Astrocyte (in vitro differentiated cells and primary cell): ENCODE measurements around the gene PROSER3. TPM values are rescaled to one million over a fixed set of nuclear protein-coding genes. Genes with fewer than 3 reads are reported as not detected.

Experiments
- DNase-seq: peaks from one replicate; pipeline ENCODE4 v3.0.0-alpha.2; 2010; ENCODE audit warnings: low read depth
- FAIRE-seq: peaks from 2 replicates; lab custom pipeline; 2011; peaks lifted over from hg19 to GRCh38; lab: Jason Lieb, UNC
- H2AFZ ChIP-seq: 2 replicates; pipeline ENCODE4 v1.6.0; 2012; ENCODE audit warnings: low read depth, low read length, inconsistent platforms
- H3K27ac ChIP-seq: 2 replicates; pipeline ENCODE4 v1.5.1; 2011; ENCODE audit warnings: low read depth, low read length, inconsistent platforms
- H3K27me3 ChIP-seq: 2 replicates; pipeline ENCODE4 v1.6.0; 2011; ENCODE audit warnings: low read length, inconsistent platforms; ENCODE audit not compliant: insufficient read depth
- H3K36me3 ChIP-seq: 2 replicates; pipeline ENCODE4 v1.5.1; 2011; ENCODE audit warnings: low read length, inconsistent platforms; ENCODE audit not compliant: insufficient read depth
- H3K4me1 ChIP-seq: 2 replicates; pipeline ENCODE4 v1.5.1; 2011; ENCODE audit warnings: low read length, inconsistent platforms; ENCODE audit not compliant: insufficient read depth
- H3K4me2 ChIP-seq: 2 replicates; pipeline ENCODE4 v1.6.0; 2012; ENCODE audit warnings: low read length, inconsistent platforms
- H3K4me3 ChIP-seq: 2 replicates; pipeline ENCODE4 v1.5.1; 2011; ENCODE audit warnings: low read depth, mild to moderate bottlenecking, low read length, inconsistent platforms; ENCODE audit not compliant: insufficient read depth
- H3K79me2 ChIP-seq: 2 replicates; pipeline ENCODE4 v1.6.0; 2012; ENCODE audit warnings: mild to moderate bottlenecking, low read length, inconsistent platforms; ENCODE audit not compliant: insufficient read depth
- H3K9ac ChIP-seq: 2 replicates; pipeline ENCODE4 v1.6.0; 2012; ENCODE audit warnings: mild to moderate bottlenecking, low read length, inconsistent platforms
- H3K9me3 ChIP-seq: 2 replicates; pipeline ENCODE4 v1.5.1; 2012; ENCODE audit warnings: low read depth, mild to moderate bottlenecking, low read length, inconsistent platforms; ENCODE audit not compliant: insufficient read depth
- H4K20me1 ChIP-seq: 2 replicates; pipeline ENCODE4 v1.6.0; 2012; ENCODE audit warnings: low read length, inconsistent platforms; ENCODE audit not compliant: insufficient read depth
- H3K27ac Mint-ChIP-seq: one replicate; pipeline ENCODE4 v1.8.0; 2021; ENCODE audit warnings: mild to moderate bottlenecking, mixed read lengths; ENCODE audit not compliant: unreplicated experiment
- H3K27me3 Mint-ChIP-seq: one replicate; pipeline ENCODE4 v1.8.0; 2021; ENCODE audit warnings: low read depth, mixed read lengths; ENCODE audit not compliant: unreplicated experiment
- H3K36me3 Mint-ChIP-seq: one replicate; pipeline ENCODE4 v1.8.0; 2021; ENCODE audit warnings: low read depth, mixed read lengths; ENCODE audit not compliant: unreplicated experiment
- H3K4me1 Mint-ChIP-seq: one replicate; pipeline ENCODE4 v1.8.0; 2021; ENCODE audit warnings: low read depth, mixed read lengths; ENCODE audit not compliant: unreplicated experiment
- H3K4me3 Mint-ChIP-seq: one replicate; pipeline ENCODE4 v1.8.0; 2021; ENCODE audit warnings: mild to moderate bottlenecking, moderate library complexity, mixed read lengths; ENCODE audit not compliant: unreplicated experiment
- H3K9me3 Mint-ChIP-seq: one replicate; pipeline ENCODE4 v1.8.0; 2021; ENCODE audit warnings: mild to moderate bottlenecking, mixed read lengths; ENCODE audit not compliant: unreplicated experiment
- EZH2 ChIP-seq: IDR thresholded peaks from 2 replicates; pipeline ENCODE4 v1.6.1; 2012; ENCODE audit warnings: mild to moderate bottlenecking, low read length, inconsistent platforms; ENCODE audit not compliant: insufficient read depth
- total RNA-seq: library from RNA; stranded (reverse); gene quantifications from 2 replicates; pipeline ENCODE4 v1.2.1, GENCODE V29; 2021
- TF ChIP-seq, protein P1 (sequence below): IDR thresholded peaks from 2 replicates; pipeline ENCODE4 v1.5.1; 2011; ENCODE audit warnings: low read depth, mild to moderate bottlenecking, inconsistent platforms, low read length, moderate library complexity; ENCODE audit not compliant: insufficient read depth

The PROSER3 gene
- total RNA-seq, 1 donor from 2014 or later, result 35.6 TPM

GRCh38 chr19:35746531-35746930 lies 11.4 kb upstream of the PROSER3 start:
- no peak for FAIRE-seq
- H3K9me3 Mint-ChIP-seq, result no peaks in the 10 kb centered on the region

DNA sequence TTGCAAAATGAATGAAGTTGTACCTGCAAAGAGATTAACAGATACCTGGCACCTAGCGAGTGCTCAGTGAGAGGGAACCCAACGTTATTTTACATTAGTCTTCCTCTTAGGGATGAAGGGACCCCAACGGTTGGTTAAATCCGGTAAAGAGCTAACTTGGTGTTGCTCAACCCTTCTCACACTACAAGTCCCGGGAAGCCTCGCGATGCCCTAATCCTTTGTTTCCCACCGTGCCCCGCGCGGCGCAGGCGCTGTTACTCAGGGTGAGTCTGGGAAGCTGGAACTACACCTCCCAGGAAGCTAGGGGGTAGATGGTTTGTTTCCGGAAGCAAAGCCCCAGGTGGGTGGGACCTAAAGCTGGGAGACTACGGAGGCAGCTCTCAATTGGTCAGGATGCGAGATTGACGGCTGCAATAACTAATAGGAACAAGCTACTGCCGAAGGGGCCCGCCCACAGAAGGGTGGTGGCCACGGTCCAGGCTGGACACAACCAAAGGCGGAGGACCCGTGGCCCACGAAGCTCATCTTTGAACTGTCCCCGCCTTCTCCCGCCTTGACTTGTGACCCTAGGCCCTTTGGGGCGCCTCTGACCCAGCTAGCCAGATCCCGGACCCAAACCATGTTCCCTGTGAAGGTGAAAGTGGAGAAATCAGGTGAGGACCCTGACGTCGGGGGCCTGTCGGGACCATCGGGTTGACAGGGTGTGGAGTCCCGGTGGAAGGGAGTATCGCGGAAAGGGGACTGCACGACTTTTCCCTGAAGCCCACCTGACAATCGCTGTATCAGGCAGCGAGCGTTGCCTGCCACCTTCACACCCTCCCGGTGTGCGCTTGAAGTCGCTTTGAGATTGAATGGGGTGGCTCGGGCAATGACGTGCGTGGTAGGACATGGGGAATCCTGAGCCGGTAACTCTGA lies 9.6 kb upstream of the PROSER3 start, which contains the start of gene LIN37:
LIN37 (plus strand) TSS at position 471 of the 915 bp plus-strand sequence; CDS start at position 620, 149 bp downstream.
- peaks cover 9% of the 10 kb centered on the region for H3K4me1 ChIP-seq
- DNase-seq (peak; percentile 97), FAIRE-seq (peak; percentile 56)
- H3K4me2 ChIP-seq, result peak within 1 kb of the TSS; percentile 87
- H2AFZ ChIP-seq, result peak within 1 kb of the TSS; percentile 80
- H3K4me1 Mint-ChIP-seq, result peaks cover 22% of the 10 kb centered on the region
- H3K4me3 ChIP-seq, result peak within 1 kb of the TSS; percentile 92
- no peaks in the 10 kb centered on the region for H3K9me3 ChIP-seq
- H3K36me3 Mint-ChIP-seq, result peaks cover 8% of the 10 kb centered on the region
- peaks cover 9% of the 10 kb centered on the region for H4K20me1 ChIP-seq
- H3K27ac ChIP-seq, result peak within 1 kb of the TSS; percentile 69
- peak within 1 kb of the TSS; percentile 99 for H3K4me3 Mint-ChIP-seq
- H3K27me3 ChIP-seq, result no peaks in the 10 kb centered on the region
- peak within 1 kb of the TSS; percentile 95 for H3K9ac ChIP-seq
- H3K9me3 Mint-ChIP-seq, result no peaks in the 10 kb centered on the region
- H3K36me3 ChIP-seq, result peaks cover 5% of the 10 kb centered on the region
- peak within 1 kb of the TSS; percentile 94 for H3K27ac Mint-ChIP-seq
- TF ChIP-seq EZH2, result no peak
- TF ChIP-seq, protein P1, sequence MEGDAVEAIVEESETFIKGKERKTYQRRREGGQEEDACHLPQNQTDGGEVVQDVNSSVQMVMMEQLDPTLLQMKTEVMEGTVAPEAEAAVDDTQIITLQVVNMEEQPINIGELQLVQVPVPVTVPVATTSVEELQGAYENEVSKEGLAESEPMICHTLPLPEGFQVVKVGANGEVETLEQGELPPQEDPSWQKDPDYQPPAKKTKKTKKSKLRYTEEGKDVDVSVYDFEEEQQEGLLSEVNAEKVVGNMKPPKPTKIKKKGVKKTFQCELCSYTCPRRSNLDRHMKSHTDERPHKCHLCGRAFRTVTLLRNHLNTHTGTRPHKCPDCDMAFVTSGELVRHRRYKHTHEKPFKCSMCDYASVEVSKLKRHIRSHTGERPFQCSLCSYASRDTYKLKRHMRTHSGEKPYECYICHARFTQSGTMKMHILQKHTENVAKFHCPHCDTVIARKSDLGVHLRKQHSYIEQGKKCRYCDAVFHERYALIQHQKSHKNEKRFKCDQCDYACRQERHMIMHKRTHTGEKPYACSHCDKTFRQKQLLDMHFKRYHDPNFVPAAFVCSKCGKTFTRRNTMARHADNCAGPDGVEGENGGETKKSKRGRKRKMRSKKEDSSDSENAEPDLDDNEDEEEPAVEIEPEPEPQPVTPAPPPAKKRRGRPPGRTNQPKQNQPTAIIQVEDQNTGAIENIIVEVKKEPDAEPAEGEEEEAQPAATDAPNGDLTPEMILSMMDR, result no peak
- H3K79me2 ChIP-seq, result peaks cover 57% of the 10 kb centered on the region
- H3K27me3 Mint-ChIP-seq, result no peaks in the 10 kb centered on the region

More at GRCh38 chr19:35746531-35746930, 11.4 kb upstream of the PROSER3 start:
- Mint-ChIP-seq H3K27ac (peak overlapping the region; percentile 98), H3K36me3 (peaks cover 3% of the 10 kb centered on the region), H3K27me3 (no peaks in the 10 kb centered on the region), H3K4me3 (peak overlapping the region; percentile 99), H3K4me1 (peaks cover 22% of the 10 kb centered on the region)
- Histone ChIP-seq H3K27ac (no peak overlapping the region), H3K79me2 (peaks cover 47% of the 10 kb centered on the region), H3K9me3 (no peaks in the 10 kb centered on the region), H3K36me3 (no peaks in the 10 kb centered on the region), H4K20me1 (peaks cover 9% of the 10 kb centered on the region), H3K9ac (peak overlapping the region; percentile 98), H3K4me1 (peaks cover 9% of the 10 kb centered on the region), H3K4me3 (peak overlapping the region; percentile 91), H3K27me3 (no peaks in the 10 kb centered on the region), H2AFZ (no peak overlapping the region), H3K4me2 (peak overlapping the region; percentile 91)
- TF ChIP-seq EZH2, result no peak
- TF ChIP-seq, protein P1, result no peak
- no peak for DNase-seq
